SK-N-SH (cell line): Measurements from ENCODE around the gene SLC39A13. TPM values are rescaled to one million over a fixed set of nuclear protein-coding genes. Genes with fewer than 3 reads are reported as not detected.

Source experiments
- CTCF ChIA-PET: fragments of 300-600, 350-600 bp; formaldehyde crosslinking; extraction: SDS; loops from one replicate; lab custom pipeline; 2021; lab: Yijun Ruan, JAX
- POLR2A ChIA-PET: fragments of 350-600 bp; sonication (Branson Sonifier 250); formaldehyde crosslinking; extraction: SDS; loops from one replicate; lab custom pipeline; 2020; ENCODE audit warnings: antibody characterized with exemption, inconsistent platforms; lab: Yijun Ruan, JAX
- DNase-seq: peaks from one replicate; pipeline ENCODE4 v3.0.0; 2012
- H2AFZ ChIP-seq: fragments of 200-600 bp; sonication (generic); 2 replicates; pipeline ENCODE4 v1.8.1; 2016; ENCODE audit warnings: antibody characterized with exemption, mild to moderate bottlenecking, low read depth
- H3F3A ChIP-seq: fragments of 200-600 bp; sonication (generic); replicated peaks from 2 replicates; pipeline ENCODE3; 2016; ENCODE audit warnings: antibody characterized with exemption, mild to moderate bottlenecking; ENCODE audit not compliant: insufficient read depth
- H3K27ac ChIP-seq, 2 experiments: fragments of 200-500 bp in 1 of 2; fragments of 200-600 bp in 1 of 2; sonication (Bioruptor generic) in 1 of 2; sonication (generic), shearing (Covaris generic) in 1 of 2; 2 replicates each; pipeline versions ENCODE4 v1.5.1 to v1.6.1; 2014 to 2016; ENCODE audit warnings: low read depth in 2 of 2, inconsistent platforms in 1 of 2, low read length in 1 of 2, mild to moderate bottlenecking in 1 of 2, mixed read lengths in 1 of 2
- H3K27me3 ChIP-seq: fragments of 200-600 bp; sonication (generic), shearing (Covaris generic); 2 replicates; pipeline ENCODE4 v1.6.1; 2016; ENCODE audit warnings: mixed run types; ENCODE audit not compliant: insufficient read depth
- H3K36me3 ChIP-seq, 2 experiments: fragments of 200-500 bp in 1 of 2; fragments of 200-600 bp in 1 of 2; sonication (Bioruptor generic) in 1 of 2; sonication (generic) in 1 of 2; replicated peaks in 1 of 2; 2 replicates each; pipeline versions ENCODE3 to v1.5.1; 2014 to 2016; ENCODE audit warnings: low read length in 1 of 2, mild to moderate bottlenecking in 1 of 2; ENCODE audit not compliant: insufficient read depth in 2 of 2, control insufficient read depth in 1 of 2
- H3K4me1 ChIP-seq, 2 experiments: fragments of 200-500 bp in 1 of 2; fragments of 200-600 bp in 1 of 2; sonication (Bioruptor generic) in 1 of 2; sonication (generic), shearing (Covaris generic) in 1 of 2; 2 replicates each; pipeline versions ENCODE4 v1.5.1 to v1.6.1; 2014 to 2016; ENCODE audit warnings: low read depth in 1 of 2, low read length in 1 of 2, mixed run types in 1 of 2; ENCODE audit not compliant: insufficient read depth in 2 of 2, control insufficient read depth in 1 of 2
- H3K4me2 ChIP-seq: fragments of 200-600 bp; sonication (generic), shearing (Covaris generic); 2 replicates; pipeline ENCODE4 v1.6.1; 2017; ENCODE audit warnings: mixed run types
- H3K4me3 ChIP-seq, 2 experiments: fragments of 200-500 bp in 1 of 2; fragments of 200-600 bp in 1 of 2; sonication (Bioruptor generic) in 1 of 2; sonication (generic), shearing (Covaris generic) in 1 of 2; 2 replicates each; pipeline versions ENCODE4 v1.5.1 to v1.8.1; 2014 to 2016; ENCODE audit warnings: low read depth in 2 of 2, inconsistent platforms in 1 of 2, low read length in 1 of 2, mild to moderate bottlenecking in 1 of 2, mixed read lengths in 1 of 2, moderate library complexity in 1 of 2
- H3K79me2 ChIP-seq: fragments of 200-600 bp; sonication (generic); 2 replicates; pipeline ENCODE4 v1.8.1; 2017; ENCODE audit warnings: mild to moderate bottlenecking; ENCODE audit not compliant: insufficient read depth
- H3K9ac ChIP-seq: fragments of 200-600 bp; sonication (generic); 2 replicates; pipeline ENCODE4 v1.6.1; 2017; ENCODE audit warnings: mixed run types
- H3K9me2 ChIP-seq: fragments of 200-600 bp; sonication (generic); 2 replicates; pipeline ENCODE4 v1.6.1; 2017; ENCODE audit warnings: mixed run types
- H3K9me3 ChIP-seq: fragments of 200-600 bp; sonication (generic); 2 replicates; pipeline ENCODE4 v1.6.1; 2017; ENCODE audit warnings: mixed run types, mild to moderate bottlenecking, moderate library complexity
- H4K20me1 ChIP-seq: fragments of 200-600 bp; sonication (generic); 2 replicates; pipeline ENCODE4 v1.6.1; 2017; ENCODE audit warnings: mild to moderate bottlenecking, mixed run types; ENCODE audit not compliant: insufficient read depth
- ELF1 ChIP-seq: IDR thresholded peaks from 2 replicates; pipeline ENCODE4 v1.4.0; 2012
- EP300 ChIP-seq, 2 experiments: IDR thresholded peaks; 2 replicates each; pipeline versions ENCODE4 v1.4.0 to v1.6.1; 2012; ENCODE audit warnings: borderline replicate concordance in 1 of 2, low read depth in 1 of 2, low read length in 1 of 2
- GABPA ChIP-seq: IDR thresholded peaks from 2 replicates; pipeline ENCODE4 v1.4.0; 2012; ENCODE audit warnings: low read depth, mild to moderate bottlenecking
- GATA2 ChIP-seq: sonication (generic); formaldehyde crosslinking; IDR thresholded peaks from 2 replicates; pipeline ENCODE4 v1.5.0; 2020; ENCODE audit warnings: mild to moderate bottlenecking, missing genetic modification reagents
- MEF2A ChIP-seq: IDR thresholded peaks from 2 replicates; pipeline ENCODE4 v1.4.0; 2012; ENCODE audit warnings: low read depth, borderline replicate concordance
- MXI1 ChIP-seq: IDR thresholded peaks from 2 replicates; pipeline ENCODE4 v1.6.1; 2012; ENCODE audit warnings: mild to moderate bottlenecking, low read depth, low read length, improper control_type of control experiment
- POLR2AphosphoS5 ChIP-seq: IDR thresholded peaks from 2 replicates; pipeline ENCODE4 v1.6.1; 2012; ENCODE audit warnings: low read depth, low read length
- RCOR1 ChIP-seq: fragments of 150-350 bp; IDR thresholded peaks from 2 replicates; pipeline ENCODE4 v1.6.1; 2017; ENCODE audit warnings: antibody characterized with exemption, low read length
- RFX5 ChIP-seq: IDR thresholded peaks from 2 replicates; pipeline ENCODE4 v1.6.1; 2012; ENCODE audit warnings: mild to moderate bottlenecking, improper control_type of control experiment, low read length
- RXRA ChIP-seq: IDR thresholded peaks from 2 replicates; pipeline ENCODE4 v1.4.0; 2012; ENCODE audit warnings: low read depth, mild to moderate bottlenecking, borderline replicate concordance
- SIN3A ChIP-seq: IDR thresholded peaks from 2 replicates; pipeline ENCODE4 v1.6.1; 2012; ENCODE audit warnings: low read depth, mild to moderate bottlenecking, low read length, moderate library complexity, borderline replicate concordance
- SMC3 ChIP-seq: IDR thresholded peaks from 2 replicates; pipeline ENCODE4 v1.6.1; 2012; ENCODE audit warnings: low read depth, low read length, improper control_type of control experiment
- TAF1 ChIP-seq: IDR thresholded peaks from 2 replicates; pipeline ENCODE4 v1.6.1; 2012; ENCODE audit warnings: low read depth, mild to moderate bottlenecking, low read length, moderate library complexity, borderline replicate concordance
- TCF12 ChIP-seq: IDR thresholded peaks from 2 replicates; pipeline ENCODE4 v1.4.0; 2012
- YY1 ChIP-seq: IDR thresholded peaks from 2 replicates; pipeline ENCODE4 v1.4.0; 2012; ENCODE audit warnings: low read depth, mild to moderate bottlenecking
- WGBS: methylation state at CpG from one replicate; pipeline ENCODE4 v1.1.6; 2017; ENCODE audit warnings: low lambda C conversion rate; 5-methylcytosine and 5-hydroxymethylcytosine counted together
- polyA plus RNA-seq, 3 experiments: library from polyadenylated mRNA; depleted of rRNA; stranded (reverse); fragments of >200 nt; gene quantifications; 2 replicates each; pipeline ENCODE4 v1.2.3, GENCODE V29; 2012
- TF ChIP-seq, protein P1 (sequence below): fragments of 150-350 bp; IDR thresholded peaks from 2 replicates; pipeline ENCODE4 v1.6.1; 2016; ENCODE audit warnings: mild to moderate bottlenecking, low read depth, low read length
- TF ChIP-seq, protein P2 (sequence below): IDR thresholded peaks from 2 replicates; pipeline ENCODE4 v1.4.0; 2012; ENCODE audit warnings: low read depth
- TF ChIP-seq, protein P3 (sequence below): fragments of 200-600 bp; sonication (generic); IDR thresholded peaks from 2 replicates; pipeline ENCODE4 v1.6.1; 2017; ENCODE audit warnings: antibody characterized with exemption, mild to moderate bottlenecking, moderate library complexity
- TF ChIP-seq, protein P4 (sequence below): IDR thresholded peaks from 2 replicates; pipeline ENCODE4 v1.4.0; 2012; ENCODE audit warnings: low read depth, borderline replicate concordance

SLC39A13 gene
- polyA plus RNA-seq, 1 of the 3 experiments (the other 2 are of a cell fraction) = 65.5 TPM

DNA sequence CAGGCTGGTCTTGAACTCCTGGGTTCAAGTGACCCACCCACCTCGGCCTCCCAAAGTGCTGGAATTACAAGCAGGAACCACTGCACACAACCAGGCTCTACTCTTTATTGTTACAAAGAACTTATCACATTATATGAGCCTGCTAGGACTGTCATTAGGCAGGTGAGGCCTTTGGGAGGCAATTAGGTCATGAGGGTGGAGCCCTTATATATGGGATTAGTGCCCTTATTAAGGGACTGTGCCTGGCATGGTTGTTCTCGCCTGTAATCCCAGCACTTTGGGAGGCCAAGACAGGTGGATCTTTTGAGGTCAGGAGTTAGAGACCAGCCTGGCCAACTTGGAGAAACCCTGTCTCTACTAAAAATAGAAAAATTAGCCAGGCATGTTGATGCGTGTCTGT, 28.3 kb downstream of the SLC39A13 start:
- no peak overlapping the region for H3K27ac ChIP-seq
- H3K9me3 ChIP-seq = no peaks in the 10 kb centered on the region
- no peak for DNase-seq
- no peaks in the 10 kb centered on the region for H3K36me3 ChIP-seq
- POLR2A ChIA-PET = no interaction called here
- H3K4me2 ChIP-seq = no peak overlapping the region
- no peak overlapping the region for H2AFZ ChIP-seq
- no peaks in the 10 kb centered on the region for H3K9me2 ChIP-seq
- H3K4me3 ChIP-seq = no peak overlapping the region
- H3K27me3 ChIP-seq = no peaks in the 10 kb centered on the region
- no peak overlapping the region for H3K9ac ChIP-seq
- 88% methylated on average over 2 of the region's 3 CpGs for WGBS
- H3K4me1 ChIP-seq = no peaks in the 10 kb centered on the region
- peaks cover 8% of the 10 kb centered on the region for H3F3A ChIP-seq
- CTCF ChIA-PET = interaction anchor here (1.2 kb wide), 1 partner anchor 25 kb away, joined by 4 read pairs; no protein-coding TSS in a partner anchor
- no peak for TF ChIP-seq GATA2 (CRISPR knock-in tag)
- TF ChIP-seq GABPA = no peak
- TF ChIP-seq, protein P1, sequence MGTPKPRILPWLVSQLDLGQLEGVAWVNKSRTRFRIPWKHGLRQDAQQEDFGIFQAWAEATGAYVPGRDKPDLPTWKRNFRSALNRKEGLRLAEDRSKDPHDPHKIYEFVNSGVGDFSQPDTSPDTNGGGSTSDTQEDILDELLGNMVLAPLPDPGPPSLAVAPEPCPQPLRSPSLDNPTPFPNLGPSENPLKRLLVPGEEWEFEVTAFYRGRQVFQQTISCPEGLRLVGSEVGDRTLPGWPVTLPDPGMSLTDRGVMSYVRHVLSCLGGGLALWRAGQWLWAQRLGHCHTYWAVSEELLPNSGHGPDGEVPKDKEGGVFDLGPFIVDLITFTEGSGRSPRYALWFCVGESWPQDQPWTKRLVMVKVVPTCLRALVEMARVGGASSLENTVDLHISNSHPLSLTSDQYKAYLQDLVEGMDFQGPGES = no peak
- no peak for TF ChIP-seq RCOR1
- TF ChIP-seq MEF2A = no peak
- no peak for TF ChIP-seq EP300 (IDR thresholded peaks at IDR 0.05; ENCODE audit: borderline replicate concordance in 1 of 2, low read depth in 1 of 2, low read length in 1 of 2)
- TF ChIP-seq RFX5 = no peak
- TF ChIP-seq YY1 = no peak
- no peak for TF ChIP-seq MXI1
- TF ChIP-seq, protein P2, sequence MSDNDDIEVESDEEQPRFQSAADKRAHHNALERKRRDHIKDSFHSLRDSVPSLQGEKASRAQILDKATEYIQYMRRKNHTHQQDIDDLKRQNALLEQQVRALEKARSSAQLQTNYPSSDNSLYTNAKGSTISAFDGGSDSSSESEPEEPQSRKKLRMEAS = no peak
- no peak for TF ChIP-seq ELF1
- no peak for TF ChIP-seq SIN3A
- no peaks in the 10 kb centered on the region for H3K79me2 ChIP-seq
- no peaks in the 10 kb centered on the region for H4K20me1 ChIP-seq

DNA sequence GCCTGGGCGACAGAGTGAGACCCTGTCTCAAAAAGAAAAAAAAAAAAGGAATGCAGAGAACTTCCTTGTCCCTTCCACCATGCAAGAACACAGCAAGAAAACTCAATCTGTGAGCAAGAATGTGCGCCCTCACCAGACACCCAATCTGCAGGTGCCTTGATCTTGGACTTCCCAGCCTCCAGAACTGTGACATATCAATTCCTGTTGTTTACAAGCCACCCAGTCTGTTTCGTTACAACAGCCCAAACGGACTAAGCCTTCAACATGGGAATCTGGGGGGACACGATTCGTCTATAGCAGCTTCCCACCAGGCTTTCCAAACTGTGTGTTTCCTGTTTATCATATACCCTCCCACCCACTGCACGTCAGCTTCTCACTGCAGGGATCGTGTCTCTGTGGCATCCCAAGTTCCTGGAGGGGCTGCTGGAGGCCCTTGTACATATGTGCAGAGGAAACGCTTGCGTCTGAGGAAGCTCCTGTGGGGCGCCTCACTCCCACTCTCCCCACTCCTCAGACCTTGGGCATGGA, 28.9 kb downstream of the SLC39A13 start:
- POLR2A ChIA-PET = no interaction called here
- WGBS = 90% methylated on average over 11 of the region's 11 CpGs
- no peak overlapping the region for H3K9ac ChIP-seq

More for the DNA sequence above, 28.9 kb downstream of the SLC39A13 start:
- H3K9me2 ChIP-seq = no peaks in the 10 kb centered on the region
- CTCF ChIA-PET = interaction anchor here (1.2 kb wide), 1 partner anchor 25 kb away, joined by 4 read pairs; no protein-coding TSS in a partner anchor
- peaks cover 8% of the 10 kb centered on the region for H3F3A ChIP-seq
- H4K20me1 ChIP-seq = no peaks in the 10 kb centered on the region
- H3K27ac ChIP-seq = no peak overlapping the region
- H3K9me3 ChIP-seq = no peaks in the 10 kb centered on the region
- no peak overlapping the region for H3K4me2 ChIP-seq
- no peaks in the 10 kb centered on the region for H3K4me1 ChIP-seq
- no peaks in the 10 kb centered on the region for H3K27me3 ChIP-seq
- H2AFZ ChIP-seq = no peak overlapping the region
- no peaks in the 10 kb centered on the region for H3K79me2 ChIP-seq
- DNase-seq = no peak
- TF ChIP-seq, protein P2 = no peak
- no peak for TF ChIP-seq POLR2AphosphoS5
- no peak for TF ChIP-seq TAF1
- no peak for TF ChIP-seq SIN3A
- no peak for TF ChIP-seq GATA2 (CRISPR knock-in tag)
- no peak for TF ChIP-seq RXRA
- no peak for TF ChIP-seq MXI1
- TF ChIP-seq GABPA = no peak
- TF ChIP-seq, protein P3, sequence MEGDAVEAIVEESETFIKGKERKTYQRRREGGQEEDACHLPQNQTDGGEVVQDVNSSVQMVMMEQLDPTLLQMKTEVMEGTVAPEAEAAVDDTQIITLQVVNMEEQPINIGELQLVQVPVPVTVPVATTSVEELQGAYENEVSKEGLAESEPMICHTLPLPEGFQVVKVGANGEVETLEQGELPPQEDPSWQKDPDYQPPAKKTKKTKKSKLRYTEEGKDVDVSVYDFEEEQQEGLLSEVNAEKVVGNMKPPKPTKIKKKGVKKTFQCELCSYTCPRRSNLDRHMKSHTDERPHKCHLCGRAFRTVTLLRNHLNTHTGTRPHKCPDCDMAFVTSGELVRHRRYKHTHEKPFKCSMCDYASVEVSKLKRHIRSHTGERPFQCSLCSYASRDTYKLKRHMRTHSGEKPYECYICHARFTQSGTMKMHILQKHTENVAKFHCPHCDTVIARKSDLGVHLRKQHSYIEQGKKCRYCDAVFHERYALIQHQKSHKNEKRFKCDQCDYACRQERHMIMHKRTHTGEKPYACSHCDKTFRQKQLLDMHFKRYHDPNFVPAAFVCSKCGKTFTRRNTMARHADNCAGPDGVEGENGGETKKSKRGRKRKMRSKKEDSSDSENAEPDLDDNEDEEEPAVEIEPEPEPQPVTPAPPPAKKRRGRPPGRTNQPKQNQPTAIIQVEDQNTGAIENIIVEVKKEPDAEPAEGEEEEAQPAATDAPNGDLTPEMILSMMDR = no peak
- no peak for TF ChIP-seq SMC3
- TF ChIP-seq, protein P4, sequence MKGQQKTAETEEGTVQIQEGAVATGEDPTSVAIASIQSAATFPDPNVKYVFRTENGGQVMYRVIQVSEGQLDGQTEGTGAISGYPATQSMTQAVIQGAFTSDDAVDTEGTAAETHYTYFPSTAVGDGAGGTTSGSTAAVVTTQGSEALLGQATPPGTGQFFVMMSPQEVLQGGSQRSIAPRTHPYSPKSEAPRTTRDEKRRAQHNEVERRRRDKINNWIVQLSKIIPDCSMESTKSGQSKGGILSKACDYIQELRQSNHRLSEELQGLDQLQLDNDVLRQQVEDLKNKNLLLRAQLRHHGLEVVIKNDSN = no peak
- no peak for TF ChIP-seq TCF12
- no peak for TF ChIP-seq ELF1
- no peak for TF ChIP-seq RFX5
- H3K4me3 ChIP-seq = no peak overlapping the region
- no peaks in the 10 kb centered on the region for H3K36me3 ChIP-seq
